LoVo (cell line): Measurements from ENCODE around the gene ME3.
"Not testable (repeated sequence)": the region's sequence is repeated elsewhere in the genome, so short reads cannot be mapped to it uniquely, and the experiment has no call there.

Experiments
- DNase-seq: peaks from one replicate; pipeline ENCODE4 v3.0.0-alpha.2; 2016; ENCODE audit warnings: low spot score

ME3 gene

DNA sequence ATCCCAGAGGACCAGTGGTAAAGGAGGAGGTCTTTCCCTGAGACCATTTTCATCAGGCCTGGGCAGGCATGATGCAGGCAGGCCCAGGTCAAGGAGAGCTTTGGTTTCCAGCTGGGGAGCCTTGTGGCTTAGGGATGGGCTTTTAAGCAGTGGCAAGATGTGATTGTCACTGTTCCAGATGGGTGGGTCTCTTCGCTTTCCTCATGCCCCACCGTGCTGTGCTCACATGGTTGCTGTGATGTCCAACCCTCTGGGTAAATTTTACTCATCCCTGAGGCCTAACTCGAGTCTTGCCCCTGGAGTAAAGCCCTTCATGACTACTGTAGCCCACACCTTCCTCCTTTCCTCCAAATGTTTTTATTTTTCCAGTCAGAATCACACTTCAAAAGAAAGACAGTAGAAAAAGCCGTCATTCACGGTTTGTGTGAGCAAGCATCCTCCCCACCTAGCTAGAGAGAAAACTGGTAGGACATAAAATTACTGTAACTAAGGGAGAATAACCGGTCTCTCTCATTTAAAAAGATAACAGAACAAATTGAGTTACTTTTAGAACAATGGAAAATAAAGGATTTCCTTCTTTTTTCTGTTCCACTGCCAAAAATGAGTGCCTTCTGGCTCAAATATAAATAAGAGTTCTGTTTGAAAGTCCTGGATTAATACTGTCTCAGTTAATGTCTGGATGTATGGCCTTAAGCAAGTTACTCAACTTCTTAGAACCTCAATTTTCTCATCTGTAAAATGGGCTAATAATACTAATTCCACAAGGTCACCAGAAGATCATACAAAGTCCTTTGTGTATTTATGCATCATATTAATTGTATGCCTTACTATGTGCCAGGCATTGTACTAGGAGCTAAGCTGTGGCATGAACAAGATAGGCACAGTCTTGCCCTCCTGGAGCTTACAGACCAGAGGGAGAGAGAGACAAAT is 84.9 kb downstream of the ME3 start:
- DNase-seq, result no peak

DNA sequence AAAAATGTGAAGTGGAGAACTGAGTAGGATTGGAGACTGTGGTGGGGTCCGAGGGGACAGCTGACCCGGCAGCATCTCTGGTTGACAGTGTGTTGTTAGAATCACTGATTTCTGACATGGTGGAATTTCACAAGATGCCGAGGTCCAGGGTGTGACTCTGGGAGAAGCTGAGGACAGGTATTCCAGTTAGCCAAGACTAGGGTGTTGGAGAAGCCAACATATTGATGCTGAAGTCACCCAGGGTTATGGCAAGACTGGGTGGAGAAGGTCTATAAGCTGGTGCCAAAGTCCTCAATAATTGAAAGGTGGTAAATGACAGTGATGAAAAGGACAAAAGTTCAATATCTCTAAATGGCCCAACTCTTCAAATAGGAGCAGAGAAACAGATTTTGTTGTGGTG is 86.1 kb downstream of the ME3 start:
- DNase-seq, result no peak

DNA sequence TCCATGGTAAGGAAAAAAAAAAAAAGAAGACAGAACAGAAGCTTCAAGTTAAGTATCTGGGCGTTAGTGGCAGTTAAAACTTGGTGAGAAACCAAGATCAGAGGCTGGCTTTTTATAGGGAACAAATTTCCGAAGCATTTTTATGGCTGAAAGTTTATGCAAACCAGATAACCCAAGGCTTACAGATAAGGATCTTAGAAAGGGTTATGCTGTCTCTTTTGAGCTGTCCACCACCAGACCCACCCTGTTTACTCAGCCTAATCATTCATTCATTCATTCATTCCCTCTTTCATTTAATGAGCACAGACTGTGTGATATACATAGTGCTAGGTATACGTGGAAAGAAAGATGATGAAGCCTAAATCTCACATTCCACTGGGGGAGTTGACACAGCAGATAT is 89.5 kb downstream of the ME3 start:
- peak; percentile 63 for DNase-seq

DNA sequence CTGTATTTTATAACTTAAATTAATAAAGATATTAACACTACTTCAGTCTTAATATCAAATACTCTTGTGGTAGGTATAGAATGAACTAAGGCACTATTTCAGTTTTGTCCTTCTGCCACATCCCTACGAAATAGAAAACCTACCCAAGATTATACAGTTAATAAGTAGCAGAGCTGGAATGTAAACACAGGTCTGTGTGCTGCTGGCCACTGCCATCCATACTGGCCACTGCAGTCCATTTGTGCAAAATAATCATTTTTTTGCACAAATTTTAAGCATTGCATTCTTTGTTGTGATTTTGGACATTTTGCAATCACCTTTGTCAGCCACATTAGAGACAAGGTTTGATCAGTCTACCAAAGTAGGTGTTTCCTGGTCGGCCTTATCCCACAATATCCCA is 91.9 kb downstream of the ME3 start:
- DNase-seq, result no peak

DNA sequence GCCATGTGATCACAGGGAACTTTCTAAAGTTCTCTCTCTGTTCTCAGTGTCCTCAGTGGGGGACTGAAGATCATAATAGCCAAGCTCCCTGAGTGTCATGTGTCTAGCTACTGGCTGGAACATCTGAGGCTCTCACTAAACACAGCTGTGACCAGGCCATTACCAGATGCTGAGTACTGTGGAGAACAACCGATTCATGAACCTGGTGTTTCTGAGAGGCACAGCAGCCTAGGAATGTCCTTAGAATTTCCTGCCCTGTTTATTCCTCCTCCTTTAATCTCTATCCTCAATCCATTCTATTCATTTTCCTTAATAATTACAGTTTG is 93.0 kb downstream of the ME3 start:
- DNase-seq, result no peak

DNA sequence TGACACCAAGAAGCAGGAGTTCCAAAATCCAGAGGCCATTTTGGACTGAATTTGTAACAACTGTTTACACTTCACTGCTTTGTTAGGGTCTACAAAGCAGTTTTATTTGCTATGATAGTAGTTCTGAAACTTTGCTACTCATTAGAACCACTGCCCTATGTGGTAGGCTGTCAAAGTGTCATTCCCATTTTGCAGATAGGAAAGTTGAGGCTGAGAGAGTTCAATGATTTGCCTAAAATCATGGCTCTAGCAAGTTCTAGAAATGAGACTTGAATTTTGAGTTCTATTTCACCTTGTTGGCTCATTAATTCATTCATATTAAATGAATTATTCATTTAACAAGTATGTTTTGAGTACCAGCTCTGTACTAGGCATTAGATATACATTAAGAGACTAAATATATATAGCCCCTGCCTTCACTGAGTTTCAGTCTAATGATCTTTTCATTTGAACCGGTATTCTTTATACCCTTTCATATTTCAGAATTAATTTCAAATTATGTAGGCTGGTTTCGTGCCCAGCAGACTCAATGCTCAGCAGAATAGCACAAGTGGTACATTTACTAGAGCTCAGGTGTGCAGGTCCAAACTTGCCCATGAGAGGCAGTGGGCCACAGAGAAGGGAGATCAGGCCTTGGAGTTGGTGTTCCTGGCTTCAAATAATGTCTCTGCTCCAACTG is 93.5 kb downstream of the ME3 start:
- no peak for DNase-seq

DNA sequence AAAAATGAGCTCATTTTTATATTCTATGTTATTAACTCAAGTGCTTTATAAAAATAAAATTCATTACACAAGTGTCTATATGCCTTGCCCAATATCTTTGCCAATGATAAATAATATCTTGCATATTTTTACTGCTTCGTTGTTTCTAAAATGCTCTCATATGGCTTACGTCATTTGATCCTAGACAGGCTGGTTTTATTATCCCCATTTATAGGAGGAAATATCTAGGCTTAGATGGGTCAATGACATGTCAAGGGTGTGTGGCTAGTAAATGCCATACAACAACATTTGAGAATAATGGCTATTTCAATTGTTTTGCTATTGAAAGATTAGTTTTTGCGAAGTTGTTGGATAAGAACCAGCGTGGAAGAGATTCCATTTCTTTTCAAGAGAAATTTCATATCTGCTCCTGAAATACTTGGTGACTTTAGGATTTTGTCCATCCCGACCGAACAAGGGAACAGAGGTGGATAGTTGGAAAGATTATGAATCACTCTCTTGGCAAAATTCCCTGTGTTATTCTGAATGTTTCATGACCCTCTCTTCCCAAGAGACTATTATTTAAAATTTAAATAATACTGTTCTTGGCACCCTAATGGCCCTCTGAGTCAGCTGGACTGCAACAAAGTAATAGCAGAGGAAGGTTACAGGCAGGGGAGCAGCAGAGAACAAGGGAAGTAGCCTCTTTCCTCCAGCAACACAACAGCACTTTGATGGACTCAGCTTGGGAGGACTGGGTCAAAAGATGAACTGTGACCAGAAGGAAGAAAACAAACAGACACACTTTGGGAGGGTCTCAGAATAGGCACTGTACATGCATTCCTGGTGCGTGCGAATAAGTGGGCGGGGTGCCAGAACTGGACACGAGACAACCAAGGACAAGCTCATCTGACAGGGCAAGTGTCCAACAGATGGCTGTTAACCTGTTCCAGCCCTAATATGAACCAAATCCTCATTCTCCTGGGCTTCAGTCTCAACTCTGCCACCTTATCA is 94.5 kb downstream of the ME3 start:
- peak; percentile 86 for DNase-seq

DNA sequence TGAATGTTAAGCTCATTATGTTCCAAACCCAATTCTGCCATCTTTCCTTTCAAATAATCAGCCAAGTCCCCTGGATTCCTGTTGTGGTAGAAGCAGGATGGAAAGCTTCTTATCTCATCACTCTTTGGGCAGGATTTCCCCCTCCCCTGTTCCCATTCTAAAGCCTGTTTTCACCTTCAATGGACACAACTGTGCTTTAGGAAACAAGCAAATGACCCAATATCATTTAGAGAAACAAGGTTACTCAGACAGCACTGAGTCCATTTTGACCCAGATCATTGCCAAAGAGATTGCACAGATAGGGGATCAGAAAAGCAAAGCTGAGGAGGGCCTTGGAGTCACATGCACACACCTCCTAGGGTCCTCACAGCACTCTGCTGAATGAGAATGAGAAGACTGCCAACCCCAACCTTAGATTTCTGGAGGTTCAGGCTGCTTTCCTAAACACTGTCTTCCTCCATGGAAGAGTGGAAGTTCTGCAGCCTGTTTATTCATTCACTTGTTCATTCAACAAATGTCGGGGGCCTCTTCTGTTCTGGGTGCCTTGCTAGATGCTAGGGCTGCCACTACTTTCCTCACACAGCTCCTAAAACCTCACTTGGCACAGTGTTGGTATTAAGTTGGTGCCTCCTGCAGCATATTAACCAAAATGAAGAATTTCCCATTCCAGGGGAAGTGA is 95.3 kb downstream of the ME3 start:
- no peak for DNase-seq

DNA sequence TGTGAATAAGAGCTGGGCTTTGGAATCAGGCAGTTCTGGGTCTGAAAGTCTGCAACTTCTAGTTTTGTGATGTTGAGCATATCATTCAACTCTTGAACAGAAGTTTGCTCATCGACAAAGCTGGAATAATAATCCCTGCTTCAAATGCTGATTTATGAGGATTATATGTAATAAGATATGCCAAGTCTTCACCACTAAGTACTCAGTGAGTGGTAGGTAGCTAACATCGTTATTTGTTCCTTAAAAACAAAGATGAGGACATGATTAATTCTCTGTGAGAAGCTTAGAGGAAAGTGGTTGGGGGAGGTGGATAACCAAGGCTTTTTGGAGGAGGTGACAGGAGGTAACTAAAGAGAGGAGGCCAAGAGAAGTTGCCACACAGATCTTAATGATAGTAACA is 96.5 kb downstream of the ME3 start:
- no peak for DNase-seq

DNA sequence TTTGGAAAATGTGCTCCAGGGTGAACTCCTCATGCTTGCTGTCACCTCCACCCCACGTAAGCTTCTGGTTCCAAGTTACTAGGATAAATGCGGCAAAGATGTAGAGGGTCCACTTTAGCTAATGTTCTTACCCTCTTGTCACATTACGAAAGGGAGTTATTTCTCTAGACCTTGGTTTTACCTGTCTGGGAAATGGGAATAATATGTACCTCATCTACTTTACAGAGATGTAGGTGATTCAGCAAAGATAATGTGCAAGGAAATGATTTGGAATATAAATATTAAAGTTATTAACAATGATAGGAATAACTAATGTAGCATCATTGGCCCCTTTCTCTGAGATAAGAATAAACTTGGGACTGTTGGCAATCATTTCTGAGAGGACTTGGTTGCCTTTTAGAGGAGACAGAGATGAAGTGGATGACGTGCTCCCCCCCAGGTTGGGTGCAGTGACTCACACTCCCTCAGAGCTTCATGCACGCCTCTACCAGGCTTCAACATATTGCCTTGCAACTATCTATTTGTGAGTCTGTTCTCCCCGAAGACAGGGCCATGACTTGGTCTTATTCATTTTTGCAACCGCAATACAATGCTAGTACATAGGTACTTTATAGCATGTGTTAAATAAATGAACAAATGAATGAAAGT is 97.1 kb downstream of the ME3 start:
- DNase-seq, result no peak

DNA sequence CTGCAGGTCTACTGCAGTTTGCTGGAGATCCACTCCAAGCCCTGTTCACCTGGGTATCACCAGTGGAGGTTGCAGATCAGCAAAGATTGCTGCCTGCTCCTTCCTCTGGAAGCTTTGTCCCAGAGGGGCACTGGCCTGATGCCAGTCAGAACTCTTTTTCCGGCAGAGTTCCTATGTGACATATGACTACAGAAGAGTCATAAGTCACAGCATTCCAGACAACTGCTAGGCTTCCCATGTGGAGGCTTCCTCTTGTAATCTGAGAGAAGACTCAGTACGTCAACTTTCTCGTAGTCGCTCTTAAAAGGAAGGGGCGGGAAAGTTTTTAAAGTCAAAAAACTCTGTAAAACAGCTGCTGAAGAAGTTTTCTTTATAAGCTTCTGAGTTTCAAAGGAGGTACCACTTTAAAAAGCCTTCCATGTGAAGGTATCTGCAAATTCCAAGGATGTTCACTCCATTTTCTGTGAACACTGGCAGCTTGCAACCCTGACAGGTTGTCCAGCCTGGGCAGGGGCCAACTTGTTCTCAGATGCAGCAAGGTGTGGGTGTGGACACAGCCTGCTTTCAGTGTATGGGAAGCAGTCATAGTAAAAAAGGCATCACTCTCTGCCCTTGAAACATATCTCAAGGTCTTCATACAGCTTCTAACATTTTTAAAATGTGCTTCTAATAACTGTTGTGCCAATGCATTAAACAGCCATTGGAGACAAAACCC is 97.8 kb downstream of the ME3 start:
- DNase-seq, result no peak

DNA sequence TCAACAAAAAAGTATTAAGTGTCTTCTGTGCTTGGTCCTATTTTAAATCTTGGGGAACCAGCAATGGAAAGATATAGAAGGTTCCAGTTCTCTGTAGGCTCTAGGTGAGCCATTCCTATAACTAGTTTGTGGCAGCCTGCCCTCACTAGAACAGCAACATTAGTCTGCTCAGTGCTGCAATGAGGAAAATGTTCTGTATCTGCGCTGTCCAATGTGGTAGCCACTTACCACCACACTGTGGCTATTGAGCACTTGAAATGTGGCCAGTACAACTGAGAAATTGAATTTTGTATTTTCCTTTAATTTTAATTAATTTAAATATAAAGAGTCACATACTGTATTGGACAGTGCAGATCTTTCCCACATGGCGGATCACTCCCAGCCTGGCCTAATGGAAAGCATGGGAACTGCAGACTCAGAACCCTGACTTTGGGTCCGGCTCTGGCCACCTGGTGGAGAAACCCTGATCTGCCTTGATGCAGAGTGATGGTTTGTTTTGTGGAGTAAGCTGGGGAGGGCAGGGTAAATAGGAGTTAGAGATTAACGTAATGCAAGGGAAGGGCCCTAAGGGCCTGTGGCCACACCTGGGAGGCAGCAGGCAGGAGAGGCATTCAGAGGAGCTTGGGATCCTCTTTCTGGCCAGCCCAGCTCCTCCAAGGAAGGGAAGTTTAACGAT is 101.0 kb downstream of the ME3 start:
- DNase-seq, result no peak

DNA sequence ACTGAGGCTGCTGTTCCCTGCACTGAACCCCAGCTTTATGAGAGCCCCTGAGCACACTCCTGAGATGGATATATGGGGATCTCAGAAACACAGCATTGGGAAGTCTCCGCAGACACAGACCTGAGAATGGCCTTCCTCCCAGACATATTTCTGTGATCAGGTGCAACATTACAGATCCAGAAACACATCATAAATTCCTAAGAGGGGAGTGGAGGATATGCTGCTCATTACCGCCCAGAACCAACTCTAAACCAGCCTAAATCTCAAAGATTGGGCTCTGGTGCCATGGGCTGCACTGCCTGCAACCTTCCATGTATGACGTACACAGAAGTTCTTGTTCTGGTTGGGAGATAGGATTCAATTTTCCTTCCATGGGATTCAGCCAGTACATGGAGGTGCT is 102.0 kb downstream of the ME3 start:
- no peak for DNase-seq

DNA sequence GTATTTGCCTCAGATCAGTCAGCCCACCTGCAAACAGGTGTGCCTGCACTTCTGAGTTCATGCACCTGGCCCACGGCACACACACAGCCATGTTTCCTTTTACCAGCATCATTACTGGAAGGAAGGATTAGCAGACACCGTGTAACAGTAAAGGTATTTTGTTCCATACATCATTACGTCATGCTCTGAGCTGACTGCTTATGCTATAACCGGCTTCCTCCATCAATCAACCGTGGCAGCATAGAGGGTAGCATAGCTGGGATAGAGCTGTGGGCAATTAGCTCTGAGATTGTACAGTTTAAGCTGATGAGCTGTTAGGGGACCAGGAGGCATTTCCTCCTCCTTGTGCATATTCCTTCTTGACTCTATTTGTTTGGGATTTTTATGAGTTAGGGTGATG is 102.4 kb downstream of the ME3 start:
- no peak for DNase-seq

DNA sequence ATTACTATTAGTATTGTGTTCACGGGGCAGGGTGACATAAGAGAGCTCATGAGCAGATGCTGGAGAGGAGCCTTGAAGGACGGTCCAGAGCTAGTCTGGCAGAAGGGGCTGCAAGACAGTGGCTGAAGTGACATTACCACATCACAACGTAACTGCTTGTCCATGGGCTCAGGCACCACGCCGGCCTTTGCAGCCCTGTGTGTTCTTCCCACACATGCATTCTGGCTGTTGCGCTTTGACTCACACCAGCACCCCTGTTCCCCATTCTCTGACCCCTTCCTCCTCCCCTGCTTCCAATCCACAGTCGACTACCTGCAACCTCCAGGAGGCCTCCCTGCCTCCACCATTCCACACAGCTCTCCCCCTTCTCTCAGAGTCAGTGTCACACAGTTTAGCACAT is 103.3 kb downstream of the ME3 start:
- DNase-seq, result no peak

DNA sequence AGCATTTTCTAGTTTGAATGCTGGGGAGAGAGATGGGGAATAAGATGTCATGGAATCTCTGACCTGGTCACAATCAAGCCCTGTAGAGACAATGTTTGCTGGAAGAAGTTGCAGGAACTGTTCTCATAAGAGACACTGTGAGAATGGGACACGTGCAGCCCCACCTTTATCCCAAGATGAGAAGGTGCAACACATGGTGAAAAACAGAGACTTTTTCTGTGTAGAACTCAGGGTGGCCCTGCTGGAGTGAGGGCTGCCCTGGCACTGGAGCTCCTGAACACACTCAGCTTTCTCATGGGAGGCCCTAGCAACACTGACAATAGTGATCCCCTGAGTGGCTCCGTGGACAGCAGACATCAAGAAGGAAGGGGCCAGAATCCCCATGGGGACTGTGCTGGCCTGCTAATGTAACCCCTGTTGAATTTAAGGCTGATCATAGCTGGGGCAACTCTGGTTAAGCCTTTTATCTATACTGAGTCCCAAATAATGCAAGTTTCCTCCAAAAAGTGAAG is 106.6 kb downstream of the ME3 start:
- DNase-seq, result no peak

DNA sequence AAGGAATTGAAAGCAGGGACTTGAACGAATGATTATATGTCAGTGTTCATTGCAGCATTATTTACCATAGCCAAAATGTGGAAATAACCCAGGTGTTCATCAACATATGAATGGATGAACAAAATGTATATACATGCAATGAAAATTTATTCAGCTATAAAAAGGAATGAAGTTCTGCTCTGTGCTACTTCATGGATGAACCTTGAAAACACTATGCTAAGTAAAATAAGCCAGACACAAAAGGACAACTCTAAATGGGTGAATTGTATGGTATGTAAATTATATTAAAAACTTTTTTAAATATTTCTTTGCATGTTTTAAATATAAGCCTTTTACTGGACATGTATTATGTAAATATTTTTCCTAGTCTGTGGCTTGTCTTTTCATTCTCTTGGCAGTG is 107.0 kb downstream of the ME3 start:
- no peak for DNase-seq

DNA sequence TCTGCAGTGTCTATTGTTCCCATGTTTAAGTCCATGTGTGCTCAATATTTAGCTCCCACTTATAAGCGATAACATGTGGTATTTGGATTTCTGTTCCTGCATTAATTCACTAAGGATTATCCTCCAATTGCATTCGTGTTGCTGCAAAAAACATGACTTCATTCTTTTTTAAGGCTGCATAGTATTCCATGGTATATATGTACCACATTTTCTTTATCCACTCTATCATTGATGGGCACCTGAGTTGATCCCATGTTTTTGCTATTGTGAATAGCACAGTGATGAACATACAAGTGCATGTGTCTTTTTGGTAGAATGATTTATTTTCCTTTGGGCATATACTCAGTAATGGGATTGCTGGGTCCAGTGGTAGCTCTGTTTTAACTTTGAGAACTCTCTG is 109.6 kb downstream of the ME3 start:
- not testable (repeated sequence) for DNase-seq

DNA sequence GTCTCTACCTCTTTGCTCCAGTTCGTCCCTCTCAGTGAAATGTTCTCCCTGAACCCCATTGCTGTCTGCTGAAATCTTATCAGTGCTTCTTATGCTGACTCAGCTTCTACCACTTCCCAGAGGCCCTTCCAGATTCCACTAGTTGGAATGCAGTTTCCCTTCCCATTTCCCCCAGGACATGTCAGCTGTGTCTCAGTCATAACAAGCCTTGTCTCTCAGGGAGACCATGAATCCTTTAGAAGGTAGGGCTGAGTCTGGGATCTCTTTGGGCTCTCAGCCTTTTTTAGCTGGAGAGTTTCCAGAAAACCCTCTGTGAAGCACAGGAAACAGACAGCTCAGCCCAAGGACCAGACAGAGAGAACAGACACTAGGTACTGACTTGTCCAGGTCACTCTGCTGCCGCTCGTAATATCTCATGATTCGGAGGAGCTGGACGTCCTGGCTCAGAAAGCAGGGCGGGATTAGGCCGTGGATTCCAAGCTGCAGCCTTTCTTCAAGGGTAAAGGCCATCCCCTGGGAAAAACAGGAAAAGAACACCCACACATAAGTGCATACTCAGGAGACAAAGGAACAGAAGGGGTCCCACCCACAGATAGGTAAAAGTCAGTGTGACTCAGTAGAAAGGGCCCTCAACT is 113.0 kb downstream of the ME3 start:
- DNase-seq, result peak; percentile 20
